Stimulated activated CD4-positive, alpha-beta T cell treated with anti-CD3 and anti-CD28 coated beads, Interleukin-2, amount 100 ng/mL, for 4 hours (primary cell): ENCODE measurements around the gene MYO1D.
"Not testable (repeated sequence)": the region's sequence is repeated elsewhere in the genome, so short reads cannot be mapped to it uniquely, and the experiment has no call there.

ENCODE experiments used
- DNase-seq: peaks from one replicate; pipeline ENCODE4 v3.0.0-alpha.2; 2020; ENCODE audit warnings: low read depth

Gene MYO1D

GRCh38 chr17:32525122-32525521 is 351.8 kb downstream of the MYO1D start:
- DNase-seq: no peak

GRCh38 chr17:32524553-32524880 is 352.4 kb downstream of the MYO1D start:
- DNase-seq: not testable (repeated sequence)

- DNase-seq: no peak
Measured at GRCh38 chr17:32523827-32524552, 352.9 kb downstream of the MYO1D start.

GRCh38 chr17:32523017-32523680 is 353.8 kb downstream of the MYO1D start:
- no peak for DNase-seq

- DNase-seq: no peak
Measured at GRCh38 chr17:32520737-32521404, 356.1 kb downstream of the MYO1D start.

GRCh38 chr17:32520104-32520701 is 356.7 kb downstream of the MYO1D start:
- no peak for DNase-seq

- DNase-seq: peak; percentile 41
Measured at GRCh38 chr17:32519228-32520103, 357.5 kb downstream of the MYO1D start.

- no peak for DNase-seq
Measured at GRCh38 chr17:32518646-32519227, 358.2 kb downstream of the MYO1D start.

GRCh38 chr17:32517982-32518381 is 358.9 kb downstream of the MYO1D start:
- no peak for DNase-seq

- DNase-seq: no peak
Measured at GRCh38 chr17:32516940-32517701, 359.8 kb downstream of the MYO1D start.

GRCh38 chr17:32516450-32516849 is 360.5 kb downstream of the MYO1D start:
- DNase-seq: no peak

- no peak for DNase-seq
Measured at GRCh38 chr17:32515677-32516383, 361.1 kb downstream of the MYO1D start.

- no peak for DNase-seq
Measured at GRCh38 chr17:32514606-32515005, 362.3 kb downstream of the MYO1D start.

GRCh38 chr17:32513579-32513978 is 363.3 kb downstream of the MYO1D start:
- DNase-seq: no peak

- no peak for DNase-seq
Measured at GRCh38 chr17:32512328-32512727, 364.6 kb downstream of the MYO1D start.

GRCh38 chr17:32510466-32510865 is 366.5 kb downstream of the MYO1D start:
- DNase-seq: no peak

GRCh38 chr17:32508926-32509325 is 368.0 kb downstream of the MYO1D start:
- DNase-seq: no peak

- DNase-seq: no peak
Measured at GRCh38 chr17:32504166-32504990, 372.5 kb downstream of the MYO1D start.
